Subcutaneous abdominal adipose tissue (tissue), 5 donors: ENCODE results near the gene P2RX6.
"Not testable (repeated sequence)": the region's sequence is repeated elsewhere in the genome, so short reads cannot be mapped to it uniquely, and the experiment has no call there.

Experiments used
- H3K27ac ChIP-seq: one replicate; pipeline ENCODE4 v1.7.0; 2013; ENCODE audit warnings: low read depth, mild to moderate bottlenecking, inconsistent platforms, low read length, moderate library complexity
- H3K27me3 ChIP-seq, 5 donors: one replicate each; pipeline ENCODE4 v1.7.0; 2013; ENCODE audit warnings: low read length in 5 of 5, inconsistent platforms in 1 of 5; ENCODE audit not compliant: control insufficient read depth in 5 of 5, insufficient read depth in 4 of 5
- H3K36me3 ChIP-seq, 5 donors: one replicate each; pipeline ENCODE4 v1.7.0; 2013; ENCODE audit warnings: low read length in 5 of 5; ENCODE audit not compliant: control insufficient read depth in 5 of 5, insufficient read depth in 5 of 5
- H3K4me1 ChIP-seq, 5 donors: one replicate each; pipeline ENCODE4 v1.7.0; 2013; ENCODE audit warnings: low read length in 5 of 5, mild to moderate bottlenecking in 3 of 5, moderate library complexity in 1 of 5; ENCODE audit not compliant: control insufficient read depth in 5 of 5, insufficient read depth in 5 of 5
- H3K4me3 ChIP-seq, 5 donors: one replicate each; pipeline ENCODE4 v1.7.0; 2013; ENCODE audit warnings: low read length in 5 of 5, low read depth in 1 of 5
- H3K9ac ChIP-seq, 5 donors: one replicate each; pipeline ENCODE4 v1.7.0; 2013; ENCODE audit warnings: low read length in 5 of 5, mild to moderate bottlenecking in 4 of 5, moderate library complexity in 3 of 5
- H3K9me3 ChIP-seq, 5 donors: one replicate each; pipeline ENCODE4 v1.7.0; 2013; ENCODE audit warnings: low read length in 5 of 5; ENCODE audit not compliant: control insufficient read depth in 5 of 5
- donor health status: healthy.
- donor health status: healthy.
- donor health status: healthy.
- donor health status: healthy.
- donor health status: healthy.

Gene P2RX6

DNA sequence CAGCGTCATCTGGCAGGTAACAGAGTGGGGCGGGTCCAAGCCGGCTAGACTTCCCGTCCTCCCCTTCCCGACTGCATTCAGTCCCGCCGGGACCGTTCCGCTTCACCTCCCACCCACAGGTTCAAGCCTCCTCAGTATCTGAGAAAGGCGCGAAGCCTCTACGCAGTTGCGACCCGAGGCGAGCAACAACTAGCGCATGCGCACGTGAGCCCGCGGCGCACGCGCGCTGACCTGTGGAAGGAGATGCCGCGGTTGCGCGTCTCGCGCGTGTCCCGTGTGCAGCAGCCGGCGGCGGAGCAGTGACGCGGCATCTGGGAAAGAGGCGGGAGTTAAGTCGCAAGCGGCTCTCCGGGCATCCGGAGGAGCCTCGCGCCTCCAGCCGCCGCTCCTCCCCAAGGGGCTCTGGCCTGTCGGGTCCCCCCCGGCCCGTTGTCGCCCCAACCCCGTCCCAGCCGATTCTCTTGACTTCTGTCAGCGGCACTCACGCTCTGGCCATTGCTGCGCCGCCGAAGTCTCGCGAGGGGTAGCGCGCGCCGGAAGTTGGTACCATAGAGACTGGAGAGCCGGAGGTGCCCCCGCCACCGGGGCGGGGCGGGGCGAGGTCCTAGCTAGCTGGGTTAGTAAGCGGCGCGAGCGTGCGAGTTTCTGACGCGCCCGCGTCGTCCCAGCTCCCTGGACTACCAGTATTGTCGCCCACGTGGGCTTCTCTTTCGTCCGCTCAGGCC lies 13.2 kb upstream of the P2RX6 start, which contains the start of gene THAP7:
Gene THAP7 (minus strand): TSS at position 518 of the 725 bp plus-strand sequence. CDS start 207 bp downstream, at position 311.
- H3K27me3 ChIP-seq: no peaks in the 10 kb centered on the region
- no peaks in the 10 kb centered on the region for H3K9me3 ChIP-seq
- H3K4me3 ChIP-seq: peak within 1 kb of the TSS; percentile 64 to 88 (median 86)
- peak within 1 kb of the TSS; percentile 73 to 92 (median 91) for H3K9ac ChIP-seq
- H3K36me3 ChIP-seq: peaks cover 0 to 34% (median 29%) of the 10 kb centered on the region in 5 donors
- peak within 1 kb of the TSS; percentile 95 for H3K27ac ChIP-seq
- peaks cover 10 to 39% (median 35%) of the 10 kb centered on the region in 5 donors for H3K4me1 ChIP-seq

- Histone ChIP-seq H3K4me1 (peaks cover 10 to 39% (median 35%) of the 10 kb centered on the region in 5 donors), H3K4me3 (no peak overlapping the region), H3K9me3 (no peaks in the 10 kb centered on the region), H3K9ac (no peak overlapping the region), H3K27me3 (no peaks in the 10 kb centered on the region), H3K36me3 (peaks cover 0 to 17% (median 12%) of the 10 kb centered on the region in 5 donors), H3K27ac (no peak overlapping the region)
Observed at GRCh38 chr22:21003782-21004181, 11.2 kb upstream of the P2RX6 start.

- not testable (repeated sequence) for H3K9me3 ChIP-seq
Observed at GRCh38 chr22:21009208-21009607, 5.8 kb upstream of the P2RX6 start.

GRCh38 chr22:21009638-21010425 lies 5.1 kb upstream of the P2RX6 start:
- H3K36me3 ChIP-seq: no peaks in the 10 kb centered on the region
- H3K4me3 ChIP-seq: no peak overlapping the region
- peaks cover 0 to 2% (median 0%) of the 10 kb centered on the region in 5 donors for H3K27me3 ChIP-seq
- no peaks in the 10 kb centered on the region for H3K9me3 ChIP-seq
- H3K4me1 ChIP-seq: peaks cover 2 to 13% (median 13%) of the 10 kb centered on the region in 5 donors
- H3K27ac ChIP-seq: no peak overlapping the region
- no peak overlapping the region for H3K9ac ChIP-seq

More at GRCh38 chr22:21009208-21009607, 5.8 kb upstream of the P2RX6 start:
- not testable (repeated sequence) for H3K36me3 ChIP-seq, H3K9ac ChIP-seq, H3K27me3 ChIP-seq, H3K4me3 ChIP-seq, H3K4me1 ChIP-seq, H3K27ac ChIP-seq

GRCh38 chr22:21010426-21011113 lies 4.4 kb upstream of the P2RX6 start:
- Histone ChIP-seq H3K4me1 (peaks cover 2 to 21% (median 20%) of the 10 kb centered on the region in 5 donors), H3K9ac (no peak overlapping the region), H3K27ac (no peak overlapping the region), H3K4me3 (no peak overlapping the region), H3K9me3 (no peaks in the 10 kb centered on the region), H3K27me3 (peaks cover 0 to 2% (median 0%) of the 10 kb centered on the region in 5 donors), H3K36me3 (no peaks in the 10 kb centered on the region)

- Histone ChIP-seq H3K27ac (no peak overlapping the region), H3K27me3 (peaks cover 0 to 2% (median 0%) of the 10 kb centered on the region in 5 donors), H3K9ac (no peak overlapping the region), H3K36me3 (no peaks in the 10 kb centered on the region), H3K9me3 (no peaks in the 10 kb centered on the region), H3K4me1 (peaks cover 2 to 31% (median 23%) of the 10 kb centered on the region in 5 donors), H3K4me3 (no peak overlapping the region)
Observed at GRCh38 chr22:21012446-21013407, 2.2 kb upstream of the P2RX6 start.

DNA sequence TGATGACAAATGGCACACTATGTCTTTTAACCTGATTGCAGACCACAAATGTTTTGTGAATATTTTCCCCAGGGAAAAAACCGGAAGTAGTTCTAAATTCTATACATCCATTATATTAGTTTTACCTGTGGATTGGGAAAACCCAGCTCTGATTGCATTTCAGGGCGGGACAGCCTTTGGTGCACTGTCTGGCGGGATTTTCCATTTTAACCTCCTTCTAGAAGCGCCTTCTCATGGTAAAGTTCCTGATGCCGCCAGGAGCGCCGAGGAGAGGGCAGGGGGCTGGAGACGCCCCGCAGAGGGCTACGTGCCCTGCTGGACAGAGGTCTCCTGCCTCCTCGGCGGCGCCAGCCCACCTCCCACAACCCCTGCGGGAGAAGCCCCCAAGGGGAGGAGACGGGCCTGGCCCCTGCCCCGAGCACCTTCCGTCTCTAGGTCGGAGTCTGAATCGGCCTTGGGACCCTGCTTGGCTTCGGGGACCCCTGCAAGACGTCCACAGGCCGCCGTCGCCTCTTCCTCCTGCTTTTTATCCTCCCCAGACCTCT lies 1.2 kb upstream of the P2RX6 start:
- Histone ChIP-seq H3K9ac (peak overlapping the region in 3 of 5 donors; percentile 52 to 68 (median 56)), H3K4me3 (peak overlapping the region in 4 of 5 donors; percentile 54 to 73 (median 61))

DNA sequence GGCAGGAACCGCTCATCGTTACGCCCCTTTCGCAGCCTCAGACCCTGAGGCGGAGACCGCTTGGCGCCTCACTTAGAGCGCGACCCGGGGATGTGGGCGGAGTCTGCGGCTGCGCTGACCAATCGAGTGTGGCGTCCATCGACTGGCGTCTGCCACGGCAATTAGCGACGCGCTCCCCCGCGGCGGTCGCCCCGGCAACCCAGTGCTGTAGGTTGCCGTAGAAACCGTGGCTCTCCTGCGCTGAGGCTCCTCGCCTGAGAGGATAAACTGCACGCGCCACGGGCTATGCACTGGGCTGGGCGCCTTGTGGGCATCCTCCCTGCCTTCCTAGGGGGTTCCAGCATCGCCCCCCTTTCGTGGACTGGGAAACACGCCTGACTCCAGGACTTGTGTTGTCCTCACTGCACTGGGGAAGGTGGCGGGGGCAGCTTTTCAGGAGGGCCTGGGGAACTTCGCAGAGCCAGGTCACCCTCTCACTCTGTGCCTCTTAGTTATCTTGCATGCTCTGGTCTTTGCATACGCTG lies 701 bp upstream of the P2RX6 start:
- peaks cover 2 to 31% (median 23%) of the 10 kb centered on the region in 5 donors for H3K4me1 ChIP-seq
- no peak overlapping the region for H3K27ac ChIP-seq
- peaks cover 0 to 2% (median 0%) of the 10 kb centered on the region in 5 donors for H3K27me3 ChIP-seq
- H3K9ac ChIP-seq: peak overlapping the region in 3 of 5 donors; percentile 52 to 68 (median 56)
- no peaks in the 10 kb centered on the region for H3K36me3 ChIP-seq
- no peaks in the 10 kb centered on the region for H3K9me3 ChIP-seq
- peak overlapping the region; percentile 54 to 73 (median 65) for H3K4me3 ChIP-seq

More for the DNA sequence above, 1.2 kb upstream of the P2RX6 start:
- Histone ChIP-seq H3K36me3 (no peaks in the 10 kb centered on the region), H3K9me3 (no peaks in the 10 kb centered on the region), H3K27ac (no peak overlapping the region), H3K27me3 (peaks cover 0 to 2% (median 0%) of the 10 kb centered on the region in 5 donors), H3K4me1 (peaks cover 2 to 31% (median 23%) of the 10 kb centered on the region in 5 donors)
